CD4-positive, alpha-beta T cell treated with Interleukin-15 for 4 hours (primary cell): ENCODE data around the gene FXYD3.

ENCODE experiments used
- DNase-seq: peaks from one replicate; pipeline ENCODE4 v3.0.0-alpha.2; 2020; ENCODE audit warnings: low spot score

Gene FXYD3

GRCh38 chr19:35115177-35115951, at the start of gene FXYD3:
Gene FXYD3, plus strand, starts transcription at chr19:35115823. Its CDS starts 3,554 bp downstream, at chr19:35119377.
- no peak for DNase-seq

- no peak for DNase-seq
These were observed 49.5 kb upstream of the FXYD3 start for GRCh38 chr19:35066121-35066520.

- peak; percentile 87 for DNase-seq
These were observed 48.7 kb upstream of the FXYD3 start for GRCh38 chr19:35066691-35067563.

- no peak for DNase-seq
These were observed 46.5 kb upstream of the FXYD3 start for GRCh38 chr19:35068941-35069634.

GRCh38 chr19:35069696-35070095, 45.9 kb upstream of the FXYD3 start:
- no peak for DNase-seq

- DNase-seq: no peak
These were observed 45.2 kb upstream of the FXYD3 start for GRCh38 chr19:35070471-35070870.

- DNase-seq: no peak
These were observed 42.1 kb upstream of the FXYD3 start for GRCh38 chr19:35073516-35073915.

- no peak for DNase-seq
These were observed 41.7 kb upstream of the FXYD3 start for GRCh38 chr19:35073941-35074340.

GRCh38 chr19:35074426-35075201, 41.0 kb upstream of the FXYD3 start:
- no peak for DNase-seq

GRCh38 chr19:35075202-35076025, 40.2 kb upstream of the FXYD3 start:
- DNase-seq: no peak

- no peak for DNase-seq
These were observed 39.6 kb upstream of the FXYD3 start for GRCh38 chr19:35076026-35076370.

GRCh38 chr19:35076657-35077056, 39.0 kb upstream of the FXYD3 start:
- DNase-seq: no peak

GRCh38 chr19:35077411-35078223, 38.0 kb upstream of the FXYD3 start:
- DNase-seq: no peak

- no peak for DNase-seq
These were observed 35.8 kb upstream of the FXYD3 start for GRCh38 chr19:35079826-35080225.

- DNase-seq: no peak
These were observed 34.9 kb upstream of the FXYD3 start for GRCh38 chr19:35080613-35081170.

- DNase-seq: no peak
These were observed 34.4 kb upstream of the FXYD3 start for GRCh38 chr19:35081201-35081600.

GRCh38 chr19:35083691-35084508, 31.7 kb upstream of the FXYD3 start:
- no peak for DNase-seq

- DNase-seq: no peak
These were observed 31.2 kb upstream of the FXYD3 start for GRCh38 chr19:35084509-35084762.

- no peak for DNase-seq
These were observed 29.7 kb upstream of the FXYD3 start for GRCh38 chr19:35085947-35086346.
